ENCODE measurements around the gene MDN1. TPM values are rescaled to one million over a fixed set of nuclear protein-coding genes. Genes with fewer than 3 reads are reported as not detected.
A peak's percentile ranks its signal among the peaks of the same experiment; 100 is the strongest.

MDN1 gene
- total and polyA plus RNA-seq, 2 of the 4 experiments (the other 2 are of a cell fraction), result 7.7 to 26.7 TPM

DNA sequence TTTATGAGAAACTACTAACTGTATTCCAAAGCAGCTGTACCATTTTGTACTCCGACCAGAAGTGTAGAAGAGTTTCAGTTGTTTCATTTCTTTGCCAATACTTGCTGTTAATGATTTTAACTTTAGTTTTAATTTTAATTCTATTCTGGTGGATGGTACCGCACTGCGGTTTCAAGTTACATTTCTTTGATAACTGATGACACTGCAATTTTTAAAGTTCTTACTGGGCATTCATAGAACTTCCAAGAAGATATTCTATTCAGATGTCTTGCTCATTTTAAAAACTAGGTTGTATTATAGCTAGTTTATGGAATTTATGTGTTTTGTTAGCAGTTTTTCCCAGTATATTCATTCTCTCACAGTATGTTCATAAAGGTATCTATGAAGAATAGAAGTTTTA lies 117.2 kb downstream of the MDN1 start:
- intact Hi-C loops (cut with micrococcal nuclease), result no loop called here
- no CpG with 5 or more reads among the region's 3 CpGs for WGBS, 2 experiments (ENCODE audit: extremely low coverage in 2 of 2, insufficient read length in 1 of 2)
- no peak overlapping the region for H2BK15ac ChIP-seq (ENCODE audit: low read depth, low read length)
- ChIA-PET CTCF (interaction anchor here (0.6 to 1.1 kb wide), 2 partner anchors 14 to 17 kb away, joined by 3 read pairs; no protein-coding TSS in a partner anchor), POLR2A (ENCODE audit: unreplicated experiment) (no interaction called here)
- ATAC-seq (ENCODE audit: low read depth) (no peak), DNase-seq (no peak)
- no peaks in the 10 kb centered on the region for H4K20me1 ChIP-seq (ENCODE audit: insufficient read depth, low read length)
- dilution Hi-C loops (cut with HindIII; ENCODE audit: low sequenced_read_pairs, unreplicated experiment), result no loop called here
- no peak overlapping the region for H3K23ac ChIP-seq (ENCODE audit: low read depth, low read length)
- H2BK5ac ChIP-seq (ENCODE audit: low read depth, low read length, poor library complexity, severe bottlenecking), result no peak overlapping the region
- BruUV-seq (replicated peaks), result no TSS peak
- no peak overlapping the region for H4K8ac ChIP-seq (ENCODE audit: low read depth in 2 of 2, low read length in 2 of 2)
- TF ChIP-seq MXI1 (IDR thresholded peaks at IDR 0.05; ENCODE audit: borderline replicate concordance, low read depth, low read length) (no peak), MAFK (IDR thresholded peaks at IDR 0.05; ENCODE audit: low read depth, low read length) (peak; percentile 97)
- H3K4me1 ChIP-seq (ENCODE audit: control insufficient read depth, insufficient read depth, low read length), result no peaks in the 10 kb centered on the region
- no peaks in the 10 kb centered on the region for H3K27me3 ChIP-seq (ENCODE audit: control insufficient read depth, insufficient read depth, low read length)
- H3K79me1 ChIP-seq (ENCODE audit: low read depth in 1 of 2, low read length in 2 of 2), result no peaks in the 10 kb centered on the region
- H3K4me2 ChIP-seq (ENCODE audit: low read depth, low read length), result no peak overlapping the region
- H2AK9ac ChIP-seq (replicated peaks; ENCODE audit: low read depth, low read length, poor library complexity), result no peak overlapping the region
- H4K5ac ChIP-seq (ENCODE audit: low read depth, low read length), result no peak overlapping the region
- no peak overlapping the region for H3K4me3 ChIP-seq (ENCODE audit: insufficient read depth, low read depth, low read length)
- no peak overlapping the region for H2BK20ac ChIP-seq (ENCODE audit: low read depth, low read length)
- H3K36me3 ChIP-seq (ENCODE audit: control insufficient read depth, insufficient read depth, low read length), result peaks cover 17% of the 10 kb centered on the region
- H3K9ac ChIP-seq (ENCODE audit: low read depth, low read length), result no peak overlapping the region
- no peak overlapping the region for H3K18ac ChIP-seq (ENCODE audit: low read depth, low read length)
- in situ Hi-C loops (cut with MboI; ENCODE audit: low sequenced_read_pairs), result no loop called here
- no peak overlapping the region for H3K27ac ChIP-seq (ENCODE audit: insufficient read depth, low read length)
- H2AK5ac ChIP-seq (ENCODE audit: low read depth, low read length), result no peak overlapping the region
- no peak overlapping the region for H3K14ac ChIP-seq (replicated peaks; ENCODE audit: low read depth, low read length)
- H2AFZ ChIP-seq (replicated peaks; ENCODE audit: low read length, poor library complexity), result no peak overlapping the region
- no peak overlapping the region for H3K56ac ChIP-seq (ENCODE audit: extremely low read depth, insufficient read depth, low read length)
- no peaks in the 10 kb centered on the region for H3K9me3 ChIP-seq (ENCODE audit: control insufficient read depth, insufficient read depth, low read length)
- no peak overlapping the region for H3K4ac ChIP-seq (ENCODE audit: low read depth, low read length)
- H4K91ac ChIP-seq (ENCODE audit: insufficient read depth, low read depth, low read length), result no peak overlapping the region
- H3K9me1 ChIP-seq (ENCODE audit: insufficient read depth, low read length), result no peaks in the 10 kb centered on the region
- no peak overlapping the region for H2BK120ac ChIP-seq (ENCODE audit: low read depth, low read length)
